Tibial nerve (tissue), 4 donors: ENCODE results near the gene CEMIP2. TPM values are rescaled to one million over a fixed set of nuclear protein-coding genes. Genes with fewer than 3 reads are reported as not detected.

Source experiments
- DNase-seq, 2 donors: peaks; one replicate each; pipeline ENCODE4 v3.0.0-alpha.2; 2019; ENCODE audit warnings: low spot score in 2 of 2
- H3K27ac ChIP-seq, 4 donors: fragments of 200-600 bp; sonication (generic) in 3 of 4; one replicate each; pipeline ENCODE4 v1.5.1; 2017 to 2019; ENCODE audit warnings: mild to moderate bottlenecking in 1 of 4
- H3K27me3 ChIP-seq, 2 donors: fragments of 200-600 bp; sonication (generic) in 1 of 2; one replicate each; pipeline versions ENCODE4 v1.5.1 to v1.6.0; 2017 to 2019
- H3K36me3 ChIP-seq, 3 donors: fragments of 200-600 bp; sonication (generic); one replicate each; pipeline ENCODE4 v1.5.1; 2018 to 2019
- H3K4me1 ChIP-seq, 4 donors: fragments of 200-600 bp; sonication (generic) in 3 of 4; one replicate each; pipeline ENCODE4 v1.5.1; 2017 to 2019
- H3K4me3 ChIP-seq, 4 donors: fragments of 200-600 bp; sonication (generic) in 3 of 4; one replicate each; pipeline ENCODE4 v1.5.1; 2017 to 2019; ENCODE audit warnings: mild to moderate bottlenecking in 1 of 4, moderate library complexity in 1 of 4
- H3K9me3 ChIP-seq, 4 donors: fragments of 200-600 bp; sonication (generic) in 3 of 4; one replicate each; pipeline ENCODE4 v1.5.1; 2017 to 2019
- CTCF ChIP-seq, 5 experiments: fragments of 200-600 bp in 3 of 5; fragments of 450-650 bp in 2 of 5; sonication (generic) in 3 of 5; IDR thresholded peaks; one replicate each; pipeline ENCODE4 v1.5.1; 2016 to 2019; ENCODE audit warnings: antibody characterized with exemption in 5 of 5, mild to moderate bottlenecking in 3 of 5, moderate library complexity in 2 of 5
- EP300 ChIP-seq, 2 donors: sonication (generic); formaldehyde crosslinking; IDR thresholded peaks; one replicate each; pipeline ENCODE4 v1.6.1; 2017; ENCODE audit warnings: antibody characterized with exemption in 2 of 2, mild to moderate bottlenecking in 1 of 2
- POLR2A ChIP-seq, 2 donors: fragments of 450-650 bp; IDR thresholded peaks; one replicate each; pipeline ENCODE4 v1.6.1; 2017; ENCODE audit warnings: antibody characterized with exemption in 2 of 2, mild to moderate bottlenecking in 2 of 2, moderate library complexity in 2 of 2
- WGBS, 2 donors: methylation state at CpG; one replicate each; pipeline ENCODE4 v1.1.5; 2018; 5-methylcytosine and 5-hydroxymethylcytosine counted together
- total RNA-seq, 4 donors: library from RNA; depleted of rRNA; stranded (reverse); fragments of >200 nt; gene quantifications; one replicate each; pipeline ENCODE4 v1.1.0, GENCODE V29; 2016

CEMIP2 gene
- total RNA-seq, 4 donors from 2014 or later: 107 to 126 (median 118) TPM

DNA sequence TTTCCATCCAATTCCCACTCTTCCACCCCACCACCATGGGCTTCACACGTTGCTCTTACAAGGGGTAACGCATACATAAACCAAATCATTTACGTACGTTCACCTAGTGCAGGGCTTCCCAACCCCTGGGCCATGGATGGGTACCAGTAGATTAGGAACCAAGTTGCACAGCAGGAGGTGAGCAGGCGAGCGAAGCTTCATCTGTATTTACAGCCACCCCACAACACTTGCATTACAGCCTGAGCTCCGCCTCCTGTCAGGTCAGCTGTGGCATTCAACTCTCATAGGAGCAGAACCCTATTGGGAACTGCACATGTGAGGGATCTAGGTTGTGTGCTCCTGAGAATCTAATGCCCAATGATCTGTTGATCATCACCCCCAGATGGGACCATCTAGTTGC is 82.3 kb downstream of the CEMIP2 start:
- no peak for DNase-seq
- Histone ChIP-seq H3K4me1 (peaks cover 0 to 31% (median 10%) of the 10 kb centered on the region in 4 donors), H3K36me3 (peaks cover 0 to 31% (median 4%) of the 10 kb centered on the region in 3 donors), H3K9me3 (no peaks in the 10 kb centered on the region), H3K27me3 (no peaks in the 10 kb centered on the region), H3K27ac (no peak overlapping the region), H3K4me3 (no peak overlapping the region)
- 94% methylated on average over 7 of the region's 7 CpGs for WGBS, 2 donors
- no peak for TF ChIP-seq CTCF (IDR thresholded peaks at IDR 0.05)
- TF ChIP-seq EP300 (IDR thresholded peaks at IDR 0.05): no peak
- no peak for TF ChIP-seq POLR2A (IDR thresholded peaks at IDR 0.05)

DNA sequence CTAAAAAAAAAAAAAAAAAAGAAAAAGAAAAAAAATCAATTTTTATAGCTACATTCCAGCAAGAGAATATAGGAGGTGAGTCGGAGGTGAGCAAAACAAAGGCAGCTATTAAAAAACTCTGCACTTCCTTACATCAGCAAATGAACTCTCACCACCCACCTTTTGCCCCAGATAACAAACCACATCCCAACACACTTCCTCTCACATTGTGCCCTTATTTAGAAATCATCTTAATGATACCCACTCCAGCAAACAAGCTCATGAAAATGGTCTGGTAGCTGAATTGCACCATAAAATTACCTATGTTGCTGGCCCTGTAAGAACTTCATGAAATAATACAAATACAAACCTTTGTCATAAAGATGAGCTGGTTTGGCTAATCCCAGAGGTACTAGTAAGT is 82.9 kb downstream of the CEMIP2 start:
- no peak overlapping the region for H3K27ac ChIP-seq

DNA sequence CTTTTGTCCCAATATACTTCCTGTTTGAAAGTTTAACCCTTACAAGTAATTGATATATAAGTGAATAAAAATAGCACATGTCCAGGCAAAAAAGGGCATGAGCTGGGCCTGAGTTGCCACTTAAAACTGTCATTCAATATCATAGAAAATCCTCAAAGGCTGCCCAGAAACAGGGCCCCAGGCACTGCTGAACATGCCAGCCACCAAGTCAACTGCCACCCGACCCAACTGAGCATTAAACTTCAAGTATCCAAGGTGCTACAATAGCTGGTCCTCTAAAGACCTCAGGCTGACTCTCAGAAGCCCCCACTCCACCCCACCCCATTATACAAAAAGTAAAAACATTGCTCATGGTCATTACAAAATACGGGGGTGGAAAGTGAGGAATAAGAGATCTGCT is 83.7 kb downstream of the CEMIP2 start:
- no peaks in the 10 kb centered on the region for H3K27me3 ChIP-seq
- no peak overlapping the region for H3K4me3 ChIP-seq
- H3K9me3 ChIP-seq: no peaks in the 10 kb centered on the region
- H3K36me3 ChIP-seq: peaks cover 0 to 20% (median 0%) of the 10 kb centered on the region in 3 donors
- 75 to 77% methylated on average over 2 of the region's 2 CpGs for WGBS, 2 donors
- H3K4me1 ChIP-seq: peaks cover 0 to 45% (median 14%) of the 10 kb centered on the region in 4 donors
- DNase-seq: no peak
- peak overlapping the region in 1 of 4 donors; percentile 18 for H3K27ac ChIP-seq
- no peak for TF ChIP-seq POLR2A (IDR thresholded peaks at IDR 0.05)

More for the DNA sequence above, 82.9 kb downstream of the CEMIP2 start:
- Histone ChIP-seq H3K9me3 (no peaks in the 10 kb centered on the region), H3K36me3 (peaks cover 0 to 29% (median 4%) of the 10 kb centered on the region in 3 donors), H3K4me1 (peaks cover 0 to 37% (median 13%) of the 10 kb centered on the region in 4 donors), H3K4me3 (no peak overlapping the region), H3K27me3 (no peaks in the 10 kb centered on the region)
- TF ChIP-seq EP300 (IDR thresholded peaks at IDR 0.05) (no peak), CTCF (IDR thresholded peaks at IDR 0.05) (no peak), POLR2A (IDR thresholded peaks at IDR 0.05) (no peak)
- WGBS, 2 donors: 59 to 75% methylated on average over 1 of the region's 1 CpG
- no peak for DNase-seq

DNA sequence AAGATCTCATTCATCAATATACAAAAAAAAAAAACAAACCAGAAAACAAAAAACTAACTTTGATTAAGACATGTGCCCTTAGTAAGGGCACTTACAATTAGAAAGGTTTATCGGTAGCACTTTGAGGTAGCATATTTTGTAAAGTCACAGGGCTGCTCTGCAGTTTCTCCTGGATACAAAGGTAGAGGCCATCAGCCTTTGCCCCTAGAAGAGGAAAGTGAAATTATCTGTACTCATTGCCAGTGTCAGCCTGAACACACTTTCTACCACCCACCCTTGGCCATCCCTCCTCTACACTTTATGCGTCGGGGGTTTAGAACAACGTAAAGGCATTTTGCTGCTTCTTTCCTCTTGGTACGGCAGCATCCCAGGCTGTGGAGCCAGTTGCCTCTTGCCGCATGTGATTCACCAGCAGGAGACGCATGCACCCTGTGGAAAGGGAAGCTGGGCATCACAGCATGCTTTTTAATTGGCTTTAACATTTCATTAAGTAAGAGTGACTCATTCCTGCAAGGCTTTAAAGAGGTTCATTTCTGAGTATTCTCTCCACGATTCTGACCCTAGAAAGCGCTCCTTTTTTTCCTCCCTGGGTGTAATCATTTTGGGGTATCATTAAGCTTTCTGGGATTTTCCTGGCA is 84.6 kb downstream of the CEMIP2 start:
- Histone ChIP-seq H3K4me1 (peaks cover 0 to 46% (median 14%) of the 10 kb centered on the region in 4 donors), H3K27me3 (no peaks in the 10 kb centered on the region), H3K27ac (no peak overlapping the region), H3K4me3 (no peak overlapping the region), H3K9me3 (no peaks in the 10 kb centered on the region), H3K36me3 (peaks cover 0 to 12% (median 0%) of the 10 kb centered on the region in 3 donors)
- TF ChIP-seq CTCF (IDR thresholded peaks at IDR 0.05) (peak in 4 of 5 experiments; percentile 19 to 41 (median 32)), EP300 (IDR thresholded peaks at IDR 0.05) (peak in 1 of 2 donors; percentile 27), POLR2A (IDR thresholded peaks at IDR 0.05) (no peak)
- DNase-seq: peak in 1 of 2 donors; percentile 29
- WGBS, 2 donors: 53 to 56% methylated on average over 9 of the region's 9 CpGs

DNA sequence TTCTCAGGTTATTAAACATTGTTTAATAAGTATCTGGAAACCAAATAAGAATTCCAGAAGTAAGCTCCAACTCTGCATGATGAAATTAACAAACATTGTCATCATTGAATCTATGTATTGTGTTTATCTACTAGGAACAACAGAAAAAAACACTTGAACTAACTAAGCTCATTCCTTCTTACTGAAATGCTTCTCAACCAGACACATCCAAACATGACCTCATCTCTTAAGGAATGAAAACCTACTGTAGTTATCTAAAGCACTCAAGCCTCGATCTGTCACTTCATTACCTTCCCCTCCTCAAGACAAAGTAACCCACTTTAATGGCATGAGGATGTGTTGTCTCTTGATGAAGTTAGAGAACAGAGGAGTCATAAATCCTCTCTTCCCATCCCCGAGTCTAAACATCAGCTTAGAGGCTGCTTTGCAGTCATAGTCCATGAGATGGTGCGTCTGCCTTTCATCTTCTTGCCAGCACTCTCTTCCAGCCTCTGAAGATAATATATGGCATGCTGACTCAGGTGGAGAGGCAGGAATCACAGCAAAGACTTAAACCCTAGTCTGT is 86.5 kb downstream of the CEMIP2 start:
- no peaks in the 10 kb centered on the region for H3K27me3 ChIP-seq
- peaks cover 0 to 46% (median 14%) of the 10 kb centered on the region in 4 donors for H3K4me1 ChIP-seq
- H3K9me3 ChIP-seq: no peaks in the 10 kb centered on the region
- no peak for TF ChIP-seq CTCF (IDR thresholded peaks at IDR 0.05)
- TF ChIP-seq EP300 (IDR thresholded peaks at IDR 0.05): no peak
- no peak for TF ChIP-seq POLR2A (IDR thresholded peaks at IDR 0.05)
- 57 to 64% methylated on average over 3 of the region's 3 CpGs for WGBS, 2 donors
- H3K36me3 ChIP-seq: no peaks in the 10 kb centered on the region
- H3K27ac ChIP-seq: peak overlapping the region in 1 of 4 donors; percentile 36
- no peak for DNase-seq
- H3K4me3 ChIP-seq: no peak overlapping the region
